ENCODE results near the gene AGT.
"Not testable (repeated sequence)": the region's sequence is repeated elsewhere in the genome, so short reads cannot be mapped to it uniquely, and the experiment has no call there.

Gene AGT

DNA sequence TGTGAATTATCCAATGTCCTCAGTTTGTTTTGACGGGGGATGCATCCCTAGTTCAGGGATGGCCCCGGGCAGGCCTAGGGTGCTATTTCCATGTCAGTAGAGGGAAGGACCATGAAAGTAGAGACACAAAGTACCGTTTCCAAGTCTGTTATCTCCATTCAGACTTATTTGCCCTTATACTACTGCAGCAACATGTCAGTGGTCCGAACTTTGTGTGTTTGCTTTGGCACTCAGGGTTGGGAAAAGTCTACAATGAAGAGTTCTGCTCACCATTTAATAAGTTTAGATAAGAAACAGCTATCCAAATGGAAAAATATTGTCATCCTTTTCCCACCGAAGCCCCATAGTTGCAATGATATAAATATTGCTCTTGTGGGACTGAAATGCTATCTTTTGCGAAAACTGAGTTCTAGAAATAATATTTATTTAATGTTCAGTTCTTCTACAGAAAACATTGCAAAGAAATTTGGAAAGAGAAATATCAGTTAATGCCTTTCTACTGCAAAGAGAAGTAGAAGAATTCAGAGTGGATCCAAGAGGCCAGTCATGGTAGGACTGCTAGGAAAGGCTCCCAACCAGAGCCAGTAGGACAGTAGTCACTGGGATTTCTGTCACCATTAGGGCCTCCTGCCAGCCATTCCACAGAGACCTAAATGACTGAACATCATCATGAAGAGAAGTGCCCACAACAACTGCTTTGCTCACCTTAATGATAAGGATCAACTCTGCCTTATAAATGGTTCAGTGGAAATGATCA, 11.5 kb upstream of the AGT start:
- no peak overlapping the region for H3K4me3 ChIP-seq (ENCODE audit: low read length)
- TF ChIP-seq ZNF274 (IDR thresholded peaks at IDR 0.05; ENCODE audit: low read depth, low read length): no peak

DNA sequence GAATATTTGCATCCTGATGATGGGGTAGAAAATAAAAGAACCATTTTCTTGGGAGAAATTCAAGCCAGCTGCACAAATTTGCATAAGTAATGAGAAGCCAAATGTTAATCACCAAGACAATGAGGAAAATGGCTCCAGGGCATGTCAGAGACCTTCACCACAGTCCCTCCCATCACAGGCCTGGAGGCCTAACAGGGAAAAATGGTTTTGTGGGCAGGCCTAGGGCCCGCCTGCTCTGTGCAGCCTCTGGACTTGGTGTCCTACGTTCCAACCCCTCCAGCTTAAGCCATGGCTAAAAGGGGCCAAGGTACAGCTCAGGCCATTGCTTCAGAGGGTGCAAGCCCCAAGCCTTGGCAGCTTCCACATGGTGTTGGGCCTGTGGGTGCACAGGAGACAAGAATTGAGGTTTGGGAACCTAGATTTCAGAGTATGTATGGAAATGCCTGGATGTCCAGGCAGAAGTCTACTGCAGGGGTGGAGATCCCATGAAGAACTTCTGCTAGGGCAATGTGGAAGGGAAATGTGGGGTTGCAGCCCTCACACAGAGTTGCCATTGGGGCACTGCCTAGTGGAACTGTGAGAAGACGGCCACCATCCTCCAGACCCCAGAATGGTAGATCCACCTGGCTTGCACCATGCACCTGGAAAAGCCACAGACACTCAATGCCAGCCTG, 8.1 kb upstream of the AGT start:
- H3K4me3 ChIP-seq (ENCODE audit: low read length): not testable (repeated sequence)

DNA sequence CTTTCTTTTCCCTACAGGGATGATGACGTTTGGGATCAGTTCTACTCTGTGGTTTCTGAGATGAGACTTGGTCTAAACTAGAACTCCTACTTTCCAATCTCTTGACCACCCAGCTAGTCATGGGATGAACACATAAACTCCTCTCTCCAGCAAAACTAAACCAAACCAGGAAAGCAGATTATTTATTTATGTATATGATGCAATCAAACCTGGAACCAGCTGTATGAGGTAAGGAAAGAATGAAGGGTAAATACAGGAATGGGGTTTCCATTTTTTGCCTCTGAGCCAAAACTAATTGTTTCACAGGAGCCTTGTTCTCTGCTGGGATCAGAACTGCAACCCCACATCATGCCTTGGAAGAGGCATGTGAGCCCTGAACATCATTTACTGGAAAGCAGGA, 3.3 kb upstream of the AGT start:
- no peak for TF ChIP-seq ZNF274 (IDR thresholded peaks at IDR 0.05; ENCODE audit: low read depth, low read length)
- no peak overlapping the region for H3K4me3 ChIP-seq (ENCODE audit: low read length)

DNA sequence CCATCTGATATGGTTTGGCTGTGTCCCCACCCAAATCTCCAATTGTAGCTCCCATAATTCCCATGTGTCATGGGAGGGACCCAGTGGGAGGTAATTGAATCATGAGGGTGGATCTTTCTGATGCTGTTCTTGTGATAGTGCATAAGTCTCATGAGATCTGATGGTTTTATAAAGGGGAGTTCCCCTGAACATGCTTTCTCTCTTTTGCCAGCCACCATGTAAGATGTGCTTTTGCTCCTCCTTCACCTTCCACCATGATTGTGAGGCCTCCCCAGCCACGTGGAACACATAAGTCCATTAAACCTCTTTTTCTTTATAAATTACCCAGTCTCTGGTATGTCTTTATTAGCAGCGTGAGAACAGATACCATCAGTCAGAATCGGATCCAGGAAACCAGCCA, 2.5 kb upstream of the AGT start:
- not testable (repeated sequence) for H3K4me3 ChIP-seq (ENCODE audit: low read length)

DNA sequence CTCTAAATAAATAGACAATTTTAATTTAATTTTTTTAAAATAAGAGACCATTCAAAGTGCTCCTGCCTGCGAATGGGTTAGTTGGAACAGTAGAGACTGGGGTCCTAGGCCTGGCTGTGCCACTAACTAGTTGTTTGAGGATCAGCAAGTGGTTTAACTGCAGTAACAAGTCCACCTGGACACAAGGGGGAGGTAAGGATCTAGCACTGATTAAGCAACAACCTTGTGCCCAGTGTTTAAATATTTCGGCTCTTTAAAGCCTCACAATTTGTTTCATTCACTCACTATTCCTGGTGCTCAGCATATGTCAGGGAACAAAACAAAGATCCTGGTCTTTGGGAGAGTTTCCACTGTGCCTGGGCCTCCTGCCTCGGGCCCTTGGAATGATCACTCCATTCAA, 1.6 kb upstream of the AGT start:
- no peak for TF ChIP-seq ZNF274 (IDR thresholded peaks at IDR 0.05; ENCODE audit: low read depth, low read length)
- no peak overlapping the region for H3K4me3 ChIP-seq (ENCODE audit: low read length)

DNA sequence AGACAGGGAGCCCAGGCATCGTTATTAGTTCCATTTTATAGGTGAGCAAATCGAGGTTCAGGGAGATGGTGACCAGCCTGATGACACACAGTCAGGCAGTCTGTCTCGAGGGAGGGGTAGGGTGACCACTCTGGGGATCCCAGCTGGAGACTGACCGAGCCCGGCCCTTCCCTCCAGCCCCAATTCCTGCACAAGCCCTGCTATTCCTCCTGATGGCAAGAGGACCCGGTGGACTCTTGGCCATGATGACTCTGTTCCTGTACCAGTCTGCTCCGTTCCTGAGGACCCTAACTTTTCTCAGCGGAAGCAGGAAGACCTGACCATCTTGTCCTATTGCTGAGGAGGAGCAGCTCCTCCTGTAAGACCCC, 391 bp downstream of the AGT start:
- no peak for TF ChIP-seq ZNF274 (IDR thresholded peaks at IDR 0.05; ENCODE audit: low read depth, low read length)

DNA sequence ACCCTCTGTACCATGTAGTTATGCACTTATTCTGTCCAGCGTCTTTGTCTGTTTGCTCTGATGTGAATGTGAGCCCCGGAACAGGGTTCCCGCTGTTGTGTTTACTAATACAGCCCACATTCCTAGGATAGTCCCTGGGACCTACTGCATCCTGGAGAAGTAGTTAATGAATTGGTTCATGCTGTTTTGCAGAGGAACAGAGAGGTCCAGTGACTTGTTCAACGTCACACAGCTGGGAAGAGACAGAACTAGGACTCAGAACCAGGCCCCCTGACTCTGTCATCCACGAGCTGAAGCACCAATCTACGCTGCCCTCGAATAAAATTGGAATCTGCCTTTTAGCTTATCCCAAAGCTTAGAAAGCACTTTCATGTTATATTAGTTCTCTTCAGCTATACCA, 784 bp downstream of the AGT start:
- TF ChIP-seq ZNF274 (IDR thresholded peaks at IDR 0.05; ENCODE audit: low read depth, low read length): no peak
- H3K4me3 ChIP-seq (ENCODE audit: low read length): no peak overlapping the region

More for the DNA sequence above, 391 bp downstream of the AGT start:
- no peak overlapping the region for H3K4me3 ChIP-seq (ENCODE audit: low read length)

DNA sequence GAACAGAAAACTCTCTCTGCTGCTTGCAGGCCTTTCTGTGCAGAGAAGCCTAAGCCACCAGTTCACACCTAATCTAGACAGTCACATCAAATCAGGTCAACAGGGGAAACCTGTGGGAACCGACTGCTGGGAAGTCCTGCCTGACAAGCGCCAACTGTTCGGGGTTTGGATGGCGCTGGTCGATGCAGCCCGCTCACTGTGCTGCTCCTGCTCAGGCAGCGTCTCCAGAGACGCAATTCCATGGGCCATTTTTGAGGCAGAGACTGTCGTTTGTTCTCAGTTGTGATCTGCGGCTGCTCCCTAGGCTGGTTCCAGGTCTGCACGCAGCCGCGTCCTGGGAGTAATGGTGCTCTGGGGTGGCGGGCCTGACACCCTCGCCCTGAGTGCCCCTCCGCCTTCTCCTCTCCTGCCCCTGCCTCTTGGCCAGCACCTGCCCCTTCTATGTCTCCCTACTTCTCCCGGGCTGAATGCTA, 1.4 kb downstream of the AGT start:
- H3K4me3 ChIP-seq (ENCODE audit: low read length): no peak overlapping the region
- no peak for TF ChIP-seq ZNF274 (IDR thresholded peaks at IDR 0.05; ENCODE audit: low read depth, low read length)

DNA sequence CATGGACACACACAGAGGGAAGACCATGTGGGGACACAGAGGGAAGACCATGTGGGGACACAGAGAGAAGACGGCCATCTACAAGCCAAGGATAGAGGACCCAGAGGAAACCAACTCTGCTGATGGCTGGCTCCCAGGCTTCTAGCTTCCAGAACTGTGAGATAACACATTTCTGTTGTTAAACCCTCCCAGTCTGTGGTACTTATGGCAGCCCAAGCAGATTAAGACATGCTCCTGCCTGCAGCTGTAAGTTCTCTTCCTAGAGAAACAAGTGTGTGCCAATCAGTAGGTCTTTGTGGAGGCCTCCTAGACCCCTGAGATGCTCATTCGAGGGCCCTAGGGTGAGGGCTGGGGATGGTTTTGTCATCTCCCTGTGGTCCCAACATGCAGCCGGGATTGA, 2.7 kb downstream of the AGT start:
- no peak for TF ChIP-seq ZNF274 (IDR thresholded peaks at IDR 0.05; ENCODE audit: low read depth, low read length)

DNA sequence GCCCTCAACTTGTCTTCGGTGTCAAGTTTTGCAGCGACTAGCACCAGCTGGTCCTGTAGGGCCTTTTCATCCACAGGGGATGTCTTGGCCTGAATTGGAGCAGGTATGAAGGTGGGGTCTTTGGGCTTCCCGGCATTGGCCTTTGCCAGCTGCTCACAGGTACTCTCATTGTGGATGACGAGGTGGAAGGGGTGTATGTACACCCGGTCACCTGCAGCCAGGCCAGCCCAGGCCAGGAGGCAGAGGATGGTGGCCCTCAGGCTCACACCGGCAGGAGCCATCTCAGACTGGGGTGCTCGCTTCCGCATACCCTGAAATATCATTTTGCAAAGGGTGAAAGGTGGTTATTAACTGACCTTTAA, 3.4 kb downstream of the AGT start:
- TF ChIP-seq ZNF274 (IDR thresholded peaks at IDR 0.05; ENCODE audit: low read depth, low read length): no peak
- no peak overlapping the region for H3K4me3 ChIP-seq (ENCODE audit: low read length)

More for the DNA sequence above, 2.7 kb downstream of the AGT start:
- H3K4me3 ChIP-seq (ENCODE audit: low read length): no peak overlapping the region

DNA sequence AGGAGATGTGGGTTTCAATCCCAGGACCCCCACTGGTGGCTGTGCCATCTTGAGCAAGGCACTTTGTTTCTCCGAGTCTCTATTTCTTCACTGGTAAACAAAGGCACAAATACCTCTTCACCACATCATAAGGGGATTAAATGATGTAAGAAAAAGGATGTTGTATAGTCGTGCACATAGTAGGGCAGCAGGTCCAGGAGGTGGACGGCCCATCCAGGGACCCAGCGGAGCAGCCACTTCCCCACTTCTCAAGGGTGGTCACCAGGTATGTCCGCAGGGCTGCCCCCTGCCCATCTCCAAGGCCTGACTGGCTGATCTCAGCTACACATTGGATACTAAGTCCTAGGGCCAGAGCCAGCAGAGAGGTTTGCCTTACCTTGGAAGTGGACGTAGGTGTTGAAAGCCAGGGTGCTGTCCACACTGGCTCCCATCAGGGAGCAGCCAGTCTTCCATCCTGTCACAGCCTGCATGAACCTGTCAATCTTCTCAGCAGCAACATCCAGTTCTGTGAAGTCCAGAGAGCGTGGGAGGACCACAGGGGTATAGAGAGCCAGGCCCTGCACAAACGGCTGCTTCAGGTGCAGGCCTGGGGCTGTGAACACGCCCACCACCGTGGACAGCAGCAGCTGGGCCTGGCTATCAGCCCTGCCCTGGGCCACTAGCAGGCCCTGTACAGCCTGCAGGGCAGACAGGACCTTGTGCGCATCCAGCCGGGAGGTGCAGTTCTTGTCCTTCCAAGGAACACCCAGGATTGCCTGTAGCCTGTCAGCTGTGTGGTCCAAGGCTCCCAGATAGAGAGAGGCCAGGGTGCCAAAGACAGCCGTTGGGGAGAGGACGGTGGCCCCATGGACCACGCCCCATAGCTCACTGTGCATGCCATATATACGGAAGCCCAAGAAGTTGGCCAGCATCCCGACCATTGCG, 4.0 kb downstream of the AGT start:
- no peak for TF ChIP-seq ZNF274 (IDR thresholded peaks at IDR 0.05; ENCODE audit: low read depth, low read length)

DNA sequence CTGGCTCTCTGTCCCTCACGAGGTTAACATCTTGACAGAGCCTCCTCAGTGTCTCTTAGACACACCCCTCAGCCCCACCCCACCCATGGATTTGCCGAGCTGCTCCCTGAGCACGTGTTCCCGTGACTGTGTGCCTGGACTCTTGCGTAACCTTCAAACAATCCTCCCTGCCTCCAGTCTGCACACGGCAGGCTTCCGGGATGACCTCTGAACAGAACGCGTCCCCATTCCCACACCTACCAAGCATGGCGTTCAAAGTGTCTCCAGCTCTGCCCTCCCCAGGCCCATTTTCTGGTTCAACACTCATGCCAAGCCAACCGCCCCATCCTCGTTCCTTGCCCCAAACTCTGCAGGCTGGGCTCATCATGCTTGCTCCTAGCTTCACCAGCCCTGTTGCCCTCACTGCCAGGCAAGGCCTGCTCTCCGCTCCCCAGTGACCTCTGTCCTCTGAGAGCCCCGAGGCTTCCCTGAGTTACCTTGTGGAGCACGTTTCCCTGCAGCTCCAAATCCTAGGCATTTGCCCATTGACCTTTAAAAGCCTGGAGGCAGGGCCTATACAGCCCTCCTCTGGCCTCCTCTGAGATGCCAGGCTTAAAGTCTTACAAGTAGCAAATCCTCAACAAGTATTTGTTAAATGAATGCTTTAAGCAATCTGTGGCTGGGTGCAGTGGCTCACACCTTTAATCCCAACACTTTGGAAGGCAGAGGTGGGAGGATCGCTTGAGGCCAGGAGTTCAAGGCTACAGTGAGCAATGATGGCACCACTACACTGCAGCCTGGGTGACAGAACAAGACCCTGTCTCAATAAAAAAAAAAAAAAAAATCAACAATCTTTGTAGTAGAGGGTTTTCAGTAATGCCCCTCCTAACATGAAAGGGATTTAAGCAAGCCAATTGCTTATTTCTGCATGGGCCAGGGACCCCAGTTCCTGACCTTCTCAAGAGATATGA, 5.0 kb downstream of the AGT start:
- no peak for TF ChIP-seq ZNF274 (IDR thresholded peaks at IDR 0.05; ENCODE audit: low read depth, low read length)

More for the DNA sequence above, 4.0 kb downstream of the AGT start:
- H3K4me3 ChIP-seq (ENCODE audit: low read length): no peak overlapping the region

DNA sequence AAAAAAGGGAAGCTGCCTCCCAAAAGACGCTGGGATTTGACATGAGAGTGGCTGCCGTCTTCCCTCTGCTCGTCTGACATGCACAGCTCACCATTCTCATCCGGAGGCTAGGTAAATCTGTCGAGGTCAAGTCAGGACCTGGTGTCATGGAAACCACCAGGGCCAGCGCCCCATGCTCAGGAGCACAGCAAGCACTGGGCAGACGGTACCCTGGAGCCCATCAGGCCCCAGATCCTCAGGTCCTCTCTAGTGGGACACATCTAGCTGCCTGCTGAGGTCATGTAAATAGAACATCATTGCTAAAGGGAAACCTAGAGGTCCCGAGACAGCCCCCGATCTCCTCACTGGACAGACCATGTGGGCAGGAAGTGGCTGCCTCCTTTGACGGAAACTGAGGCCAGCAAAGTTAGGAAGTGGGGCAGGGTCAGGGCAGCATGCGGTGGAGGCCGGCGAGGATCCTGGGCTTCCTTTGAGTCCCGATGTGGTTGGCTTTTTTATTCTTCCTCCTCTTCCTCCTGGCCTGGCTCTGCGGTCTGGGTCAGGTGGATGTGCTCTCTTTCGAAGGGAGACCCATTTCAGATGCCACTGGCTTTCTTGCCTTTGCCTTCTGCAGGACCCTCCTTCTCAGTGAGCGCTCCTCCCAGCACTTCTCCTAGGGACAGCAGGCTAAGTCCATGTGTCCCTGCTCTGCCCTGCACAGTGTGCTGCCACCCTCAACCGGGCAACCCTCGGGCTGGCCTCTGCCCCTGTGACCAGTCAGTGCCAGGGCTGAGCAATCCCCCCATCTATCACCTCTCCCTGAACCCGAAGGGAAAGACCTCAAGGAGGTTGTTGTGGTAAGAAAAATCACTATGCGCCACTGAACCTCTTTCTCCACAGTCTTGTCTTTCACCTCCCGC, 5.9 kb downstream of the AGT start:
- H3K4me3 ChIP-seq (ENCODE audit: low read length): no peak overlapping the region
- TF ChIP-seq ZNF274 (IDR thresholded peaks at IDR 0.05; ENCODE audit: low read depth, low read length): no peak

More for the DNA sequence above, 5.0 kb downstream of the AGT start:
- no peak overlapping the region for H3K4me3 ChIP-seq (ENCODE audit: low read length)

All from GM08714 (cell line).